ENCODE data around the gene RNF214. TPM values are rescaled to one million over a fixed set of nuclear protein-coding genes. Genes with fewer than 3 reads are reported as not detected.

RNF214 gene
- total RNA-seq, 1 experiment from 2014 or later = 28.1 TPM

- H3F3A ChIP-seq (ENCODE audit: insufficient read depth, low read depth) = peaks cover 8% of the 10 kb centered on the region
- no peak for TF ChIP-seq EZH2 (IDR thresholded peaks at IDR 0.05; ENCODE audit: low read depth)
- no peak for TF ChIP-seq CTCF (conservative IDR thresholded peaks at IDR 0.05)
- H3K9me2 ChIP-seq (ENCODE audit: insufficient read depth) = no peaks in the 10 kb centered on the region
- H3K9me3 ChIP-seq (ENCODE audit: insufficient read depth, low read depth) = no peaks in the 10 kb centered on the region
- no peak overlapping the region for H3K4me3 ChIP-seq
- H3K4me1 ChIP-seq (replicated peaks; ENCODE audit: insufficient read depth) = peaks cover 13% of the 10 kb centered on the region
- BruUV-seq (replicated peaks) = no TSS peak
- H3K79me2 ChIP-seq (ENCODE audit: low read depth) = no peaks in the 10 kb centered on the region
- no peak overlapping the region for H3K27ac ChIP-seq
- no peaks in the 10 kb centered on the region for H3K27me3 ChIP-seq (ENCODE audit: insufficient read depth, low read depth)
- H2AFZ ChIP-seq = no peak overlapping the region
- H4K20me1 ChIP-seq (ENCODE audit: insufficient read depth) = peaks cover 3% of the 10 kb centered on the region; the same call in 1 of the 2 replicates
- POLR2A ChIA-PET (ENCODE audit: unreplicated experiment) = no interaction called here
- DNase-seq = no peak
- intact Hi-C loops (cut with micrococcal nuclease; ENCODE audit: unreplicated experiment) = no loop called here
- no peak overlapping the region for H3K4me2 ChIP-seq
- H3K36me3 ChIP-seq (ENCODE audit: low read depth) = peaks cover 11% of the 10 kb centered on the region
- CTCF ChIA-PET = no interaction called here
Observed at GRCh38 chr11:117217141-117218084, 15.1 kb upstream of the RNF214 start.

DNA sequence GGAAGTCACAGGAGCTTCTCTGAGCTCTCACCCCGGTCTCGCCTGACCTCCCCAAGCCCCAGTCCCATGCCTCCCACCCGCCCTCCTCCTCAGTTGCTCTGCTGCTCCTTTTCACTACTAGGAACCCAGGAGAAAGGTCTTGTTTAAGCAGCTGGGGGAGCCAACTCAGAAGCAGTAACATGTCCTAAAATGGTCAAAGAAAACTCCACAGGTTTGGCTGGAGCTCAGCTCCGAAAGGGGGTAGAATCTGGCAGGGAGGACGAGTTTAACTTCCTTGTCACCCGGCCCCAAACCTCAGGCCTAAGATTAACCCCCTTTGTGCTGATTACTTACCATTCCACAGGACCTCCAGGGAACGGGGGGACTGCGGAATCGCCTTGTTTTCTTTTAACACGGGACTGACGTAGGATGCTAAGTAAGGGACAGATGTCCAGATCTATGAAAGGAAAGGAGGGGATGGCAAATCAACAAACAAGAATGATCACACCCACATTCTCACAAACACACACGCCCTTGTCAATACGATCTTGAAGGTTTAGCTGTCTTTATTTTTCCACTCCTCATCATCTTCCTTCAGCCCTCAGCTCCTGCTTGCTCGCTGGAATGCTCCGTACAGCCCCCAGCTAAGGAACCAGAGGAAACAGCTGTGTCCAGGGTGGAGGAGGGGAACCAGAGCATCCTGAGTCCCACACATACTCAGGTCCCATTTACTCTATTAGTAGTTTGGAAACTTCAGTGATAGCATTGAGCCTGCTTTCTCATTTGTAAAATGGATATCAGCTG is 14.1 kb upstream of the RNF214 start:
- BruUV-seq (replicated peaks) = no TSS peak
- H3K27me3 ChIP-seq (ENCODE audit: insufficient read depth, low read depth) = no peaks in the 10 kb centered on the region
- ChIA-PET POLR2A (ENCODE audit: unreplicated experiment) (no interaction called here), CTCF (no interaction called here)
- no peaks in the 10 kb centered on the region for H3K9me3 ChIP-seq (ENCODE audit: insufficient read depth, low read depth)
- no peak overlapping the region for H2AFZ ChIP-seq
- peaks cover 3% of the 10 kb centered on the region; the same call in 1 of the 2 replicates for H4K20me1 ChIP-seq (ENCODE audit: insufficient read depth)
- intact Hi-C loops (cut with micrococcal nuclease; ENCODE audit: unreplicated experiment) = no loop called here
- H3K4me2 ChIP-seq = no peak overlapping the region
- no peaks in the 10 kb centered on the region for H3K9me2 ChIP-seq (ENCODE audit: insufficient read depth)
- TF ChIP-seq CTCF (conservative IDR thresholded peaks at IDR 0.05) (no peak), EZH2 (IDR thresholded peaks at IDR 0.05; ENCODE audit: low read depth) (no peak)
- H3F3A ChIP-seq (ENCODE audit: insufficient read depth, low read depth) = peaks cover 10% of the 10 kb centered on the region
- no peak overlapping the region for H3K4me3 ChIP-seq
- no peak overlapping the region for H3K27ac ChIP-seq
- peaks cover 14% of the 10 kb centered on the region for H3K4me1 ChIP-seq (replicated peaks; ENCODE audit: insufficient read depth)
- no peaks in the 10 kb centered on the region for H3K79me2 ChIP-seq (ENCODE audit: low read depth)
- DNase-seq = no peak
- H3K36me3 ChIP-seq (ENCODE audit: low read depth) = peaks cover 16% of the 10 kb centered on the region

DNA sequence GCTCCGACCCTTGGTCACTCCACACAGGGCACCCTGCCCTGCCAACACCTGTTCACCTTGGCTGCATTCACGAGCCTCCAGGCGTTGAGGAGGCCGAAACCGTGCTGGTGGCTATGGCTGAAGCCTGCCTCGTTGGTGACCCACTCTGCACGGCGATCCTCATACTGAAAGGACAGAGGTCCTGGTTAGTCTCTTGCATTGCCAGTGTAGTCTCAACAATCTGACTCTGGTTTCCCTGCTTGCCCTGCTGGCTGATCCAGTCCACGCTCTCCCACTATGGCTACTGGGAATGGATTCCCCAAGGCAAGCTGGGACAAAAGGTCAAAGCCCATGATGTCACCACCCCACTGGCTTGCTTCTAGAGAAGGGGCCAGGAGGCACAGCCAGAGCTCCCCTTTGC is 13.5 kb upstream of the RNF214 start:
- Histone ChIP-seq H3K4me1 (replicated peaks; ENCODE audit: insufficient read depth) (peaks cover 14% of the 10 kb centered on the region), H3K27ac (no peak overlapping the region), H3K27me3 (ENCODE audit: insufficient read depth, low read depth) (no peaks in the 10 kb centered on the region), H4K20me1 (ENCODE audit: insufficient read depth) (peaks cover 3% of the 10 kb centered on the region; the same call in 1 of the 2 replicates), H3K4me2 (no peak overlapping the region), H3K4me3 (no peak overlapping the region), H3K36me3 (ENCODE audit: low read depth) (peaks cover 19% of the 10 kb centered on the region), H3K79me2 (ENCODE audit: low read depth) (no peaks in the 10 kb centered on the region), H3F3A (ENCODE audit: insufficient read depth, low read depth) (peaks cover 10% of the 10 kb centered on the region; the same call in 1 of the 2 replicates), H3K9me3 (ENCODE audit: insufficient read depth, low read depth) (no peaks in the 10 kb centered on the region), H2AFZ (no peak overlapping the region), H3K9me2 (ENCODE audit: insufficient read depth) (no peaks in the 10 kb centered on the region)
- intact Hi-C loops (cut with micrococcal nuclease; ENCODE audit: unreplicated experiment) = no loop called here
- TF ChIP-seq EZH2 (IDR thresholded peaks at IDR 0.05; ENCODE audit: low read depth) (no peak), CTCF (conservative IDR thresholded peaks at IDR 0.05) (no peak)
- no peak for DNase-seq
- ChIA-PET CTCF (no interaction called here), POLR2A (ENCODE audit: unreplicated experiment) (no interaction called here)
- no TSS peak for BruUV-seq (replicated peaks)
